ENCODE results near the gene TIMP2.

Gene TIMP2

GRCh38 chr17:78901806-78902205, 23.4 kb downstream of the TIMP2 start:
- no peak overlapping the region for H3K4me3 ChIP-seq (ENCODE audit: low read depth, low read length)
- TF ChIP-seq CTCF (IDR thresholded peaks at IDR 0.05; ENCODE audit: low read depth, low read length) = no peak

- H3K4me3 ChIP-seq (ENCODE audit: low read depth, low read length) = no peak overlapping the region
- TF ChIP-seq CTCF (IDR thresholded peaks at IDR 0.05; ENCODE audit: low read depth, low read length) = no peak
Measured at GRCh38 chr17:78900816-78901215, 24.4 kb downstream of the TIMP2 start.

- no peak for TF ChIP-seq CTCF (IDR thresholded peaks at IDR 0.05; ENCODE audit: low read depth, low read length)
Measured at GRCh38 chr17:78899361-78900260, 25.6 kb downstream of the TIMP2 start.

DNA sequence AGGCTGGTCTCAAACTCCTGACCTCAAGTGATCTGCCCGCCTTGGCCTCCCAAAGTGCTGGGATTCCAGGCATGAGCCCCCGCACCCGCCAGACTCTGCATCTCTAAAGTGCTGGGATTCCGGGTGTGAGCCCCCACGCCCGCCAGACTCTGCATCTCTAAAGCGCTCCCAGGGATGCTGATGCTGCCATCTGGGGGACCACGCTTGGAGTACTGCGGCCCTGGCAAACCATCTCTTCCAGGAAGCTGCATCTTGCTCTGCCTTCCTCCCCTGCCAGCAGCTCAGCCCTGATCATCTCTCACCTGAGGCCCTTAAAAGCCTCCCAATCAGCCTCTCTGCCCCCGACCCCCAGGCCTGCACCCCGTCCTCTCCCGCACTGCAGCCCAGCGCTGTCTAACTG, 26.2 kb downstream of the TIMP2 start:
- no peak for TF ChIP-seq CTCF (IDR thresholded peaks at IDR 0.05; ENCODE audit: low read depth, low read length)
- no peak overlapping the region for H3K4me3 ChIP-seq (ENCODE audit: low read depth, low read length)

More at GRCh38 chr17:78899361-78900260, 25.6 kb downstream of the TIMP2 start:
- H3K4me3 ChIP-seq (ENCODE audit: low read depth, low read length) = no peak overlapping the region

DNA sequence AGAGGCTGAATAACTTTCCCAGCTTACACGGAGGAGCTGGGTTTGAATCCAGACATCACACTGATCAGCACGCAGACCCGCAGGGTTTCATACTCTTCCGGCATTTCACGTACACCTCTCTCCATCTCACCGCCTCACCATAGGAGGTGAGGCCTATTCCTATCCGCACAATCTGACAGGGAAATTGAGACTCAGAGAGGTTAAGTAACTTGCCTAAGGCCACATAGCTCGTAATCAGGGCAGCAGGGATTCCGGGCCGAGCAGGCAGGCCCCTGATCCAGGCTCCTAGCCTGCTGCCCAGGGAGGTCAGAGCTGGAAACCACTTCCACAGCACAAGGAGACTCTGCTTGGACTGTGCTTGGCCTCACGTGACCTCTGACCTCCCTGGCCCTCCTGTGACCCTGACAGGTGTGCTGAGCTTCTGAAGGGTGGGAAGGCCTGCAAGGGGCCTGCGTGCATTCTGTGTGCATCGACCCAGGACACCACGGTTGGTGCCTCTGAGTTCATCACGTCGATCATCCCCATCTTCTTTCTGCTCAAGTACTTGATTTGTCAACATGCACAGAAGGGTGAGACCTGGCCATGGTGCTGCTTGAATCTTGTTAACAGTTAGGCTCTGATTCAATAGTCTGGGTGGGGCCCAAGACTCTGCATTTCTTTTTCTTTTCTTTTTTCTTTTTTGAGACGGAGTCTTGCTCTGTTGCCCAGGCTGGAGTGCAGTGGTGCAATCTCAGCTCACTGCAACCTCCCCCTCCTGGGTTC, 26.9 kb downstream of the TIMP2 start:
- TF ChIP-seq CTCF (IDR thresholded peaks at IDR 0.05; ENCODE audit: low read depth, low read length) = no peak
- no peak overlapping the region for H3K4me3 ChIP-seq (ENCODE audit: low read depth, low read length)

DNA sequence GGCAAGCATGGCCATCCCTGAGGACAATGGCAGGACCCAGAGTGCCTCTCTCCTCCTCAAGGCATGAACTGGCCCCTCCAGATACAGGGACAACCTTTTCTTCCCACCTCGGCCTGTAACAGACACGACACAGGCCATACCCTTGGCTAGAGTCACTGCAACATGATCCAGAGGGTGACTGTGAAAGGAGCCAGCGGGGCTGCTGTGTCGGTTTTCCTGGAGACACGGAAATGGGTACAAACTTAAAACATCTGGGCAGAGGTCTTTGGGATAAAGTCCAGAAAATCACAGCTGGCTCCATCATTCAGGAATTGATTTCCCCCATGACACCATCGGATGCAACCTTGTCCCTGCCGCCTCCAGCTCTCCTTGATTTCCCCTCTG, 27.5 kb downstream of the TIMP2 start:
- no peak overlapping the region for H3K4me3 ChIP-seq (ENCODE audit: low read depth, low read length)
- no peak for TF ChIP-seq CTCF (IDR thresholded peaks at IDR 0.05; ENCODE audit: low read depth, low read length)

All from WI38 (cell line).